GM21619 (cell line): ENCODE measurements around the gene ACR.

Source experiments
- ATAC-seq: cut with Tn5 transposase; IDR thresholded peaks from one replicate; pipeline ENCODE4 v1.9.1; 2021; ENCODE audit not compliant: unreplicated experiment

ACR gene

DNA sequence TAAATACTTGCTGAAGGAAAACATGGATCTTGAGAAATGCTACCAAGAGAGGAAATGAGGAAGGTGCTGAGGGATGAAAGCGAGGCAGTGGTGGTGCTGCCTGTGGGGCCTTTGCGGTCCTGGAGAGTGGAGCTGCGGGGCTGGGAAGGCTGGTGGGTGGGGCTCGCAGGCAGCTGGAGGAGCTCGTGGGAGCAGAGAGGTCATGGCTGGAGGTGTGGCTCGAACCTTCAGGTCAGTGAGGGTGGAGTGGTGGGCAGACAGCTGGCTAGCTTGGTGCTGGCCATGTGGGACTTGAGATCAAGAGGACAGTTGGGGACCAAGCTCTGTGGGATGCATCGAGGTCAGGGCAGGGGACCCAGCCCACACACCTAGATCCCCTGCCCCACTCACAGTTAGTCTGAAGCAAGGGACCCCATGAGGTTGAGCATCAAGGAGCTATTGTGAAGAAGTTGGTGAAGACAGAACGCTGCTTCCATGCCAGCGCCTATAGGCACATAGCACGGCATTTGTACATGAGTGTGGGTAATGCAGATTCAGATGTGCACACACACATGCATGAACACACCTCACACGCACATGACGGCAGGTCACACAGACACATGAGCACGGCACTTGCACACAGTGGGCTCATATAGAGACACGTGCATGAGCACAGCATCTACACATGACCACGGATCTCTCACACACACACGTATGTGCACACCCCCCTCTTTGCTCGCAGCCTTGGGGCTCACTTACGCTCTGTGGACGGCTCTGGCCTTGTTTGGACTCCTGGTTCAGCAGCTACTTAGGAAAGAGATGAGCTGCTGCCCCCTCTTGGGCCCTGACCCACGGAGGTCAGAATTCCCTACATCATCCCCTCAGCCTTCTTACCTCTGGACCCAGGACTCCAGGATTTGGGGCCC, 34.9 kb upstream of the ACR start:
- no peak for ATAC-seq

DNA sequence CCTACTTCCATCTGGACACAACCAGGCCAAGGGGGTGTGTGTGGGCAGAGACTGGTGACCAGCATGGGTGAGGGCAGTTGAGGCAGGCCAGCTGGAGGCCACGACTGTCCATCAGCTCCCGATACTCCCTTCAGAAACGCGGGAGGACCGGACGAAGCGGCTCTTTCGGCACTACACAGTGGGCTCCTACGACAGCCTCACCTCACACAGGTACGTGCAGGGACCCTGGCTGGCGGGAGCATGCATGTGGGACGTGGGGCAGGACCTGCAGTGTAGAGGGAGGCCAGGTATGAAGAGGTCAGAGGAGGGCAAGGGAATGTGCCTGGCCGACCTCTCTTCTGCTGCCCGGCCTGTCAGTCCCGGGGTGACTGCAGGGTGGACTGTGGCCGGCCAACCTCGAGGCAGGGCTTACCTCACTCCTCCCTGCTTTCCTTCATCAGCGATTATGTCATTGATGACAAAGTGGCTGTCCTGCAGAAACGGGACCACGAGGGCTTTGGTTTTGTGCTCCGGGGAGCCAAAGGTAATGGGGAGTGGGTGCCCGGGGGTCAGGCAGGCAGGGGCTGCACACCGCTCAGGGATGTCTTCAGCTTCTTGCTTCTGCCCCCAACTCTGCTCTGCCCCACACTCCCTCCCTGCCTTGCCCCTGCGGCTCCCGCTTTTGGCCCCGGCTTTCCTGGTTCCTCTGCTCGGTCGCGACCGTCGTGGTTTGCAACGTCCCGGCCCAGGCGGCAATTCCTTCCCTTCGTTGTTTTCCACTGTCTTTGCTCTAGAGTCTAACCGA, 34.1 kb upstream of the ACR start:
- ATAC-seq: no peak

DNA sequence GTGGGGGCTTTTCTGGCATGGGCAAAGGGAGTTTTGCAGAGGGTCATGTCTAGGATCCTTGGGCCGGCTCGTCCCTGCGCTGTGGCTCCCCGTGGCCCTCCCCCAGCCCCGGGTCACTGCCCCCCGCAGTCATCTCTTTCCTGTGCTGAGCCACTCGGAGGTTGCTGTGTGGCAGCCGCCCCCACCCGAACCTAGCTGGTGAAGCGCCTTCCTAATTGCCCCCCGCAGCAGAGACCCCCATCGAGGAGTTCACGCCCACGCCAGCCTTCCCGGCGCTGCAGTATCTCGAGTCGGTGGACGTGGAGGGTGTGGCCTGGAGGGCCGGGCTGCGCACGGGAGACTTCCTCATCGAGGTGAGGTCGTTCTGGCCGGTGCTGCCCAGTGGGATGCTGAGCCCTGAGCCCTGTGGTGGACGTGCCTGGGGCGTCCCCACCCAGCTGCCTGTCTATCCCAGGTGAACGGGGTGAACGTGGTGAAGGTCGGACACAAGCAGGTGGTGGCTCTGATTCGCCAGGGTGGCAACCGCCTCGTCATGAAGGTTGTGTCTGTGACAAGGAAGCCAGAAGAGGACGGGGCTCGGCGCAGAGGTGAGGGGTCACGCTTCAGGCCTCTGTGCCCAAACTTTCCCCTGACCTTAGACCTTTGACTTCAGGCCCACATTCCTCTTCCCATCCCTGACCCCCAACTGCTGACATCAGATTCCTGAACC, 33.3 kb upstream of the ACR start:
- ATAC-seq: no peak

DNA sequence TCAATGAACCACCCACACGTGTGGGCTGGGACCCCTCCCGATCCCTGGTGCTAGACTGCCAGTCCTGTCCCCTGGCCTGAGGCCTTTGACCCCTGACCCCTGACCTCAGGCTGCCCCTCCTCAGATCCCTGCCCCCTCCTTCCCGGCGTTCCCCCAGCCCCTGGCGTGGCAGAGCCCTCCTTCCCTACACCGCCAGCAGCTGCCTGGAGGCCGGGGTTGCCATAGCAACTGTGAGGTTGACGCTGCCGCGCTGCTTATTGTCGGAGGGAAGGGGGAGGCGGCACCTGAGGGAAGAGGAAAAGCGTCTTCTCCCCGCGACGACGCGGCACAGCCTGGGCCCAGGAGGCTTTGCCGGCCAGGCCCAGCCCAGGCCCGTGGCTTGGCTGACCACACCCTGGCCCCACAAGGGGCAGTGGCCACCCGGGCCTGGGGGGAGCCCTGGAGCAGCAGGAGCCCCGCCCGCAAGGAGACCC, 32.7 kb upstream of the ACR start:
- no peak for ATAC-seq

DNA sequence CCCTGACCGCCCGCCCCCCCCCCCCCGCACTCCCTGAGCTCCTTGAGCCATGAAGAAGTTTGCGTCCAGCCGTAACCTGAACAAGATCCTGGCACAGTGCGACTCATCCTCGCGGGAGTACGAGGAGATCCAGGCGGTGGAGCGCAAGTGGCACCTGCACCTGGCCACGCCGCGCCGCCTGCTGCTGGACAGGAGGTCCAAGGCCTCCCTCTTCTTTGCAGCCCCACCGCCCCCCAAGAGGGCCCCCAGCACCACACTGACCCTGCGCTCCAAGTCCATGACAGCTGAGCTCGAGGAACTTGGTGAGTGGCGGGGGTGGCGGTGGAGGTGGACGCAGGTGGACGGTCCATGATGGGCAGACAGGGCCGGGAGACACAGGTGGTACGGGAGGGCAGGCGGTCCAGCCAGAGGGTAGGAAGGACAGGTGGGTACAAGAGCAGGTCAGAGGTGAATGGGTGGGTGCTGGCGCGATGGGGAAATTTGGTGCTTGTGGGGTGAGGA, 32.1 kb upstream of the ACR start:
- ATAC-seq: no peak

DNA sequence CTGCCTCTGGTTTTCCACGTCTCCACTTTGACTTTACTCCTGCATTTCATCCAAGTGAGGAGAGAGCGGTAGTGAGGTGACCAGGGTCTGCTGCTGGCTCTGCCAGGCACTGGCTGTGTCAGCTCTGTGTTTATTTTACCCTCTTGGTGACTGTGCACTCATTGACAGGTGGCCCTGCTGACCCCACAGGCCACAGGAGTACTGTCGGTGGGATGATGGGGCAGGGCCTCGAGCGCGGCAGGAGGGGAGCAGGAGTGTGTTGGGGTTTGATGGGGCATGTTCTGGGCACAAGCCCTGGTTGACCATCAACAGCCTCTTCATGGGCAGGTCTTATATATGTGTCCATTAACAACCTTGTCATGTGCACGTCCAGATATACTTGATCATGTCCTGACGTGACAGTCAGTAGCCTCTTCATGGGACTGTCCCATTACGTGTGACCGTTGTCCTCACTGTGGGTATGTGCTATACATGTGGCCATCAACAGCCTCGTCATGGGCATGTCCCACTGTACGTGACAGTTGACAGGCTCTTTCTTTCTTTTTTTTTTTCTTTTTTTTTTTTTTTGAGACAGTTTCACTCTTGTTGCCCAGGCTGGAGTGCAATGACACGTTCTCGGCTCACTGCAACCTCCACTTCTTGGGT, 31.4 kb upstream of the ACR start:
- ATAC-seq: no peak

DNA sequence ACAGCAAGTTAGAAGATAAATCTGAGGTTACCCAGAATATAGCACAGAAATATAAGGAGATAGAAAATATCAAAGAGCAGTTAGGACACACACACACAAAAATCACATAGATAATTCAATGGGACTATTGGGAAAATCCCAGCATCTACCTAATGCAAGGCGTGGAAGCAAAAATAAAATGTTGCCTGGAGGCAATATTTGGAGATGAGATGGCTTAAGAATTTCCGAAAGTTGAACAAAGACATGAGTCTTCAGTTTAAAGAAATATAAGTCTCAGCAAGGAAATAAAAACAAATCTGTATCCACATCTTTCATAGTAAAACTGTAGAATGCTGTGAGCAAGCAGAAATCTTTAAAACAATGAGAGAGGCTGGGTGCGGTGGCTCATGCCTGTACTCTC, 29.5 kb upstream of the ACR start:
- ATAC-seq: no peak

DNA sequence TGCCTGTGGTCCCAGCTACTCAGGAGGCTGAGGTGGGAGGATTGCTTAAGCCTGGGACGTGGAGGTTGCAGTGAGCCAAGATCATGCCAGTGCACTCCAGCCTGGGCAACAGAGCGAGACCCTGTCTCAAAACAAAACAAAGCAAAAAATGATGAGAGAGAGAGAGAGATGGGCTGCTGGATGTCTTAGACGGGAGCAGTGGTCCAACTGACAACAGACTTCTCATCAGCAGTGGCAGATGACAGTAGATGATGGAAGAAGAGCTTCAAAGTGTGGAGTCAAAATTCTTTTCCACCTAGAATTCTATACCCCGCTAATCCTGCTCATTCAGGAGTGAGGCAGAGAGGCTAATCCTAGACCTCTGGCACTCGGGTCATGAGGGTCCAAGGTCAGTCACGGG, 29.0 kb upstream of the ACR start:
- no peak for ATAC-seq

DNA sequence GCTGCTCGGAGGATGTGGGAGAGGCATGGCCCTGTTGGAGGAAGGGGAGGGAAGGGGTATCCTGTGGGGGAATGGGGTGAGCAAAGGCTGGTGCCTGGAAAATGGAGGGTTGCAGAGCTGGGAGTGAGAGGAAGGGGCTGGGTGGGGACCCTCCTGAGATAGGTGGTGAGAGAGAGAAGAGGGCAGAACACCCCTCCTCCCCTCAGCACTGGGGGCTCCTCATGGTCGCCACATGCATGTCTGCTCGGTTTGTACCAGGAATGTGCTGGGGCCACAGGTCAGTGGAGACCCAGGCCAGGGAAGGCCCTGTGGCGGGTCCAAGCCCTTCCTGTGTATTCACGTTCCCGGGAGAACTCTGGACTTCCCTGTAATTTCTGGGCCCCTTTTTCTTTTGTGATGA, 27.8 kb upstream of the ACR start:
- ATAC-seq: no peak

DNA sequence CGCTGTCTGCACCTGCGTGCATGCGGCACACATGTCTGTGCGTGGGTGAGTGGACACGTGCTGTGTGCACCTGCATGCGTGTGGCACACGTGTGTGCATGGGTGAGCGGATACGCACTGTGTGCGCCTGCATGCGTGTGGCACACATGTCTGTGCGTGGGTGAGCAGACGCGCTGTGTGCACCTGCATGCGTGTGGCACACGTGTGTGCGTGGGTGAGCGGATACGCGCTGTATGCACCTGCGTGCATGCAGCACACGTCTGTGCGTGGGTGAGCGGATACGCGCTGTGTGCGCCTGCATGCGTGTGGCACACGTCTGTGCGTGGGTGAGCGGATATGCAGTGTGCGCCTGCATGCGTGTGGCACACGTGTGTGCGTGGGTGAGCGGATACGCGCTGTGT, 27.1 kb upstream of the ACR start:
- no peak for ATAC-seq

DNA sequence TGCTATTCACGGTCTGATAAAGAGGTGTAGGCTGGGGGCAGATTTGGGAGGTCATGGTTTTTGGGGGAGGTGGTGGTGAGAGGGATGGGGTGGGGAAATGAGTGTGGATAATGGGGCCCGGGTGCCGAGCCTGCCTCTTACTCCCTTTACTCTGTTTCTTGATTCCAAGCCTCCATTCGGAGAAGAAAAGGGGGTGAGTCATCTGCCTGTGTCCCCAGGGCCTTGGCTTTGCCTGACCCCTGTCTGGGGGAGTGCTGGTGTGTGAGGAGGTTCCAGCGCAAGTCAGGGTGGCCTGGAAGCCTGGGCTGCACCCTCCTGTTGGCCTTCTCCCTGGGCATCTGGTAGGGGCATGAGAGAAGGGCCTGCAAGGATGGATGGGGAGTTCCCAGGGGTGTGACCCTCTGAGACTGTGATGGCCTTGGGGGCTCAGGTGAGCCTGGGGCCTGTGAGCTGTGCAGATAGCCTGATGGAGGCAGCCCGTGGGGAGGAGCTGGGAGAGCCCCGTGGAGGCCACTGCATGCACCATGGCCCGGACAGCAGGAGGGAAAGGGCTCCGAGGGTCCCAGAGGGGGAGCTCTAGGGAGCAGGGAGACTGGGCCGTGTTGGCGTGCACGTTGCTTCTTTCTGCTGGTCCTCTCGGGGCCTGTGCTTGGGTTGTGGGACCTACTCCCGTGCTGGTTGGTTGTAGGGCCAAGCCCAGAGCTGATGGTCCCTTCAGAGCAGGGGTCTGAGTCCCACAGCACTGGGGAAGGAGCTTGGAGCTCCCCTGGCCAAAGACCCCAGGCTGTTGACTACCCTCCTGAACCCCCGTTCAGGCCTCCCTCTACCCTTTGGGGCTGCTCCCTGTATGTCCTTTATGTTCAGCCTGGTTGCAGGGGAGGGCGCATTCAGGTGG, 26.3 kb upstream of the ACR start:
- ATAC-seq: no peak

DNA sequence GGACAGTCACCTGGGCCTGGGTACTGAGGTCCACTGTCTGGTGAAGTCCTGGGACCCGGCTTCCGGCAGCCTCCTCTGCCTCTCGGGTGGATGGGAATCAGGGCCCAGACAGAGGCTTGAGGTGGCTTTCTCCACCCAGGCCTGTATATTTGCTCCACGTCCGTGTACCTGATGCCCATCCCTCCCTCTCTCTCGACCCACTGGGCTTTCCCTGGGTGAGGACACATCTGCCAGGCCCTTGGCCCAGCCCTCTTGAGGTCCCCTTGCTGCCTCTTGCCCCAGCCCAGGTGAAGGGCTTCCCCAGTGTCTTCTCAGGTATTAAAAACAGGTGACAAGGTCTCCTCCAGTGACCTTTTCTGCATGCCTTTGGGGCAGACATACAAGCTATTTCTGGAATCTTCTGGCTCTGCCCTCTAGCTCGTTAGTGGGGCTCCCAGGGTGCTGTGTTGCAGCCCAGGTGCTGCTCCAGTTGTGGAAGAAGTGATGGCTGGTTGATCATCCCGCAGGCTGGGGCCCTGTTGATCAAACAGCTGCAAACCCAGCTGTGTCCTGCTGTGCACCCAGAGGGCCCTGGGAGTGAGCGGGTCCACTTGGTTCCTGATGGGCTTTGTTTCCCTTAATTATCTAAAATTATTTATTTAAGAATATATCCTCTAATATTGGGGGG, 25.5 kb upstream of the ACR start:
- no peak for ATAC-seq

DNA sequence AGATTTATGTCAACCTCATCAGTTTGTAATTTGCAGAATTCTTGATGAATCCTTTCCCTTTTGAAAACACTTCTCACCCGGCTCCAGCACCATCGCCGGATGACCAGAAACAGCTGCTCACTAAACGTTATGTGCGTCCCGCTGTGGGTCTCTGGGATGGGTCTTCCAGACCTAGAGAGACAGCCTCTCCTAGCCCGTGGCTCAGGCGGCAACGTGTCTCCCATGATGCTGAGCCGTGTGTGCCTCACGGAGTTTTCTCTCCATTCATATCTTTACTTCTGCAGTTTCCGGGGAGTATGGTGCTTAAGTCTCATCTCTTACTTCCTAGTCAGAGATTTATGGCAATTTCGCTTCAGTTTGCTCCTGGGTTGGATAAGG, 25.0 kb upstream of the ACR start:
- ATAC-seq: no peak

DNA sequence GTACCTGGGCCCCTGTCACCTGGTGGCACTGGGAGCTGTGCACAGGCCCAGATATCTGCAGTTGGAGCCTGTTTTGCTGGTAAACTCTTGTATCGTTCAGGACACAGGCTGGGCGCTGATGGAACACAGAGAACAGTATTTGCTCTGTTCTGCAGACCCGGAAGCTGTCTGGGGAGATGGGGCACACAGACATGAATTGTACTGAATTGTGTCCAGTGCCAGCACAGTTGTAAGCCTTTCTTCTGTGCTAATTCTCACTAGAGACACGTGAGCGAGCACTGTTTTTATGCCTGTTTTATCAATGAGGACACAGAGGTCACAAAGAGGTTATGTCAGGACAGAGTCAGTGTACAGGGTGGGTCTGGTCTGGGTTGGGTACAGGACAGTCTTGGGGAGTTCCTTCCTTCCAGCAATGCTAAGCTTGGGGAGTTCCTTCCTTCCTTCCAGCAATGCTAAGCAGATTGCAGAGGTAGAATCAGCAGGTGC, 24.4 kb upstream of the ACR start:
- ATAC-seq: no peak

DNA sequence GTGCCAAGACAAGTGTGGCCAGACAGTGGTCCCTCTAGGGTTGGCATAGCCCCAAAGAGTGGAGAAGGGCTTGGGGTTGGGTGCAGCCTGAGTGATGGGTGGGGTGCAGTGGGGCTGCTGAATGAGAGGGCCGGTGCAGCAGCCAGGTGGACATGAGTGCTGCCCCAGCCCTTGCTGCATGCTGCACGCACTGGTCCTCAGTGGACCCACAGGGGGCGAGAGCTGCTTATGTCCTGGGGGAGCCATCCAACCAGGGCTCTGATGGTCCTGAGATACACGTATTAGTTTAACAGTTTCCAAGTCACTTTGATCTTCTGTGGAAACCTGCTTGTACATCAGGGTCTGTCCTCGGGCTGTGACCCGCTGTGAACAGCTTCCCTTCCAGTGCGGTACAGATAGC, 23.9 kb upstream of the ACR start:
- ATAC-seq: no peak

DNA sequence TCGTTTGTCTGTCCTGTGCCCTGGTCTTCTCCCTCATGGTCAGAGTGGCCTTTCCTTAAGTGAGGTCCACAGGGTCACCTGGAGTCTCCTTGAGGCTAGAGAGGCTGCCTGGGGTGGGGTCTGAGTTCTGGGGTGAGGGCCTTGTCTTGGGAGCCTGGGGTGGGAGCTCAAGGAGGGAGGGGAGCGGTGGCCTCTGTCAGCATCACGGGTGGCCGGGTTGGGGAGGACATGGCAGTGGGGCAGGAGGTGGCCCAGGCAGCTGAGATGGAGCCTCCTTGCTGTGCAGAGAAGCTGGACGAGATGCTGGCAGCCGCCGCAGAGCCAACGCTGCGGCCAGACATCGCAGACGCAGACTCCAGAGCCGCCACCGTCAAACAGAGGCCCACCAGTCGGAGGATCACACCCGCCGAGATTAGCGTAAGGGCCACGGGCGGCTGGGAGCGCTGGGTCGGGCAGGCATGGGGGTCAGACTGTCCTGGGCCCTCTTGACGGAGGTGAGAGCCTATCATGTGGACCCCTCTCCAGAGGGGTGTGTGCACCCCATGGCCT, 23.3 kb upstream of the ACR start:
- ATAC-seq: no peak

DNA sequence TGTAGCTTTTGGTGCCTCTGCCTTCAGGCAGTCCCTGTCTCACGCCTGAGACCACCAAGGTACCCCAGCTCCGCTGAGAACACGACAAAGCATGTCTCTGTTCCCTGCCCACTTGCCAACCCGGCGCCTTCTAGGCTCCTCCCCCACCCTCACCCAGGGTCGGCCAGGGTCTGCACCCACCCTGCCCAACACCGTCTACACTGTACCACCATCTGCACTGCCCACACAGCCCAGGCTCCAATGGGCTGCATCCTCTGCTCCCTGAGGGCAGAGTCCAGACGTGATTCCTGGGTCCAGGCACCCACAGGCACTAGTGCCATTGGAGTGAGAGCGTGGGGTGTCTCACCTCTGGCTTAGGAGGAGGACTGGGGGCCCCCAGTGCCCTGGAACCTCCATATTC, 22.8 kb upstream of the ACR start:
- no peak for ATAC-seq

DNA sequence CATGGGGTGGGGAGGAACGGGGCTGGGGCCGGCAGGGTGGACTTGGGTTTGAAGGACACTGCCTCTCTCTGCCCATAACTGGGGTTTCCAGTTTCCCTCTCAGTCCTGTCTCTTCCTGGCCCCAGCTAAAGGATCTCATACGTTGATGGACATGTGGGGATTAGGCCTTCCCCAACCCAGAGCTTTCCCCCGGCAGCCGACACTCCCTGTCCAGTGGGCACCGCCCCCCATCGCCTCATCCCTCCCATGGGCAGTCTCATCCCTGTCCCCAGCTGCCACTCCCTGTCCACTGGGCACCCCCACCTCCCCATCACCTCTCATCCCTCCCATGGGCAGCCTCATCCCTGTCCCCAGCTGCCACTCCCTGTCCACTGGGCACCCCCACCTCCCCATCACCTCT, 22.2 kb upstream of the ACR start:
- no peak for ATAC-seq
